ENCODE measurements around the gene CMKLR1. TPM values are rescaled to one million over a fixed set of nuclear protein-coding genes. Genes with fewer than 3 reads are reported as not detected.

CMKLR1 gene
- total and polyA plus RNA-seq, 2 donors (not counting 1 experiment from before 2014, with no cell fraction given) = 0.82 TPM; not detected in 1

DNA sequence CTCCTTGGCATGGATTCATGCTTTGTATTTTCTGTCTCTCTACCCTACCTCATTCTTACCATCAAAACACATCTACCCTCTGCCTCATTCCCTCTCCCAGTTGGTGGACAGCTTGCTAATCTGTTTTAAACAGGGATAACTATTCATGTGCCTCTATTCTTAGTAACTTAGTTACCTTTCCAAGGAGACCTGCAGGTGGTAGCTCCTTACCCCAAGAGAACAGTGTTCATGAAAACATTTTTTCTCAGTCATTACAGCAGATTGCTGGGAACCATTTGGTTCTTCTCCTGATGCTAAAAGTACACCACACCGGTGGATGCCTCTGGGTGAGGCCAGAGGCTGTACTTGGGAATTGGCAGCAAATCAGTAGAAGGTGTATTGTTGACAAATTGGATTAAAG lies 73.0 kb downstream of the CMKLR1 start:
- no peaks in the 10 kb centered on the region for H3K9me3 ChIP-seq (ENCODE audit: control insufficient read depth, insufficient read depth, low read depth, low read length)
- no peak overlapping the region for H3K4me3 ChIP-seq (replicated peaks in 1 of 4; ENCODE audit: control extremely low read depth in 1 of 4, insufficient read depth in 1 of 4, low read depth in 3 of 4, low read length in 4 of 4)
- no peaks in the 10 kb centered on the region for H3K4me1 ChIP-seq (ENCODE audit: control insufficient read depth, extremely low read depth, insufficient read depth, low read length)
- no peaks in the 10 kb centered on the region for H3K79me2 ChIP-seq (ENCODE audit: control insufficient read depth, insufficient read depth, low read length)
- H3K27me3 ChIP-seq (ENCODE audit: control insufficient read depth, insufficient read depth, low read length) = no peaks in the 10 kb centered on the region
- DNase-seq (ENCODE audit: low read depth in 2 of 2) = no peak
- TF ChIP-seq EZH2 (IDR thresholded peaks at IDR 0.05; ENCODE audit: low read length, missing control alignments) = no peak
- TF ChIP-seq, protein P1, sequence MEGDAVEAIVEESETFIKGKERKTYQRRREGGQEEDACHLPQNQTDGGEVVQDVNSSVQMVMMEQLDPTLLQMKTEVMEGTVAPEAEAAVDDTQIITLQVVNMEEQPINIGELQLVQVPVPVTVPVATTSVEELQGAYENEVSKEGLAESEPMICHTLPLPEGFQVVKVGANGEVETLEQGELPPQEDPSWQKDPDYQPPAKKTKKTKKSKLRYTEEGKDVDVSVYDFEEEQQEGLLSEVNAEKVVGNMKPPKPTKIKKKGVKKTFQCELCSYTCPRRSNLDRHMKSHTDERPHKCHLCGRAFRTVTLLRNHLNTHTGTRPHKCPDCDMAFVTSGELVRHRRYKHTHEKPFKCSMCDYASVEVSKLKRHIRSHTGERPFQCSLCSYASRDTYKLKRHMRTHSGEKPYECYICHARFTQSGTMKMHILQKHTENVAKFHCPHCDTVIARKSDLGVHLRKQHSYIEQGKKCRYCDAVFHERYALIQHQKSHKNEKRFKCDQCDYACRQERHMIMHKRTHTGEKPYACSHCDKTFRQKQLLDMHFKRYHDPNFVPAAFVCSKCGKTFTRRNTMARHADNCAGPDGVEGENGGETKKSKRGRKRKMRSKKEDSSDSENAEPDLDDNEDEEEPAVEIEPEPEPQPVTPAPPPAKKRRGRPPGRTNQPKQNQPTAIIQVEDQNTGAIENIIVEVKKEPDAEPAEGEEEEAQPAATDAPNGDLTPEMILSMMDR (conservative IDR thresholded peaks at IDR 0.05 in 1 of 2, IDR thresholded peaks at IDR 0.05 in 1 of 2; ENCODE audit: low read depth in 1 of 2, low read length in 2 of 2) = no peak
- H3K9ac ChIP-seq (ENCODE audit: insufficient read depth, low read length) = no peak overlapping the region
- no peak overlapping the region for H3K4me2 ChIP-seq (ENCODE audit: extremely low read depth, insufficient read depth, low read length)
- no peaks in the 10 kb centered on the region for H4K20me1 ChIP-seq (ENCODE audit: control insufficient read depth, extremely low read depth, insufficient read depth, low read length)
- no peaks in the 10 kb centered on the region for H3K36me3 ChIP-seq (ENCODE audit: control insufficient read depth, insufficient read depth, low read length)
- no peak overlapping the region for H2AFZ ChIP-seq (ENCODE audit: low read length)
- no peak overlapping the region for H3K27ac ChIP-seq (ENCODE audit: insufficient read depth, low read length)

DNA sequence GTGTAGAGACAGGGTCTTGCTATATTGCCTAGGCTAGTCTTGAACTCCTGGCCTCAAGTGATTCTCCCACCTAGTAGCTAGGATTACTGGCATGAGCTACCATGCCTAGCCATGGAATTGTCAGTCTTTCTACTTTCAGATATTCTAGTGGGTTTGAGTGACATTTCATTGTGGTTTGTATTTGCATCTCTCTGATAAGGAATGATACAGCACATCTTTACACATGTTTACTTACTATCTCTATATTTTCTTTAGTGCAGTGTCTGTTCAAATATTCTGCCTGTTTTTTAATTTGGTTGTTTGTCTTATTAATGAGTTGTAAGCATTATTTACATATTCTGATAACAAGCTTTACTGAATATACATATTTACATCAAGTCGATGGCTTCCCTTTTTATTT lies 73.6 kb downstream of the CMKLR1 start:
- H3K27ac ChIP-seq (ENCODE audit: insufficient read depth, low read length) = no peak overlapping the region
- H2AFZ ChIP-seq (ENCODE audit: low read length) = no peak overlapping the region
- no peaks in the 10 kb centered on the region for H3K4me1 ChIP-seq (ENCODE audit: control insufficient read depth, extremely low read depth, insufficient read depth, low read length)
- H4K20me1 ChIP-seq (ENCODE audit: control insufficient read depth, extremely low read depth, insufficient read depth, low read length) = no peaks in the 10 kb centered on the region
- TF ChIP-seq EZH2 (IDR thresholded peaks at IDR 0.05; ENCODE audit: low read length, missing control alignments) = no peak
- TF ChIP-seq, protein P1 (conservative IDR thresholded peaks at IDR 0.05 in 1 of 2, IDR thresholded peaks at IDR 0.05 in 1 of 2; ENCODE audit: low read depth in 1 of 2, low read length in 2 of 2) = no peak
- no peaks in the 10 kb centered on the region for H3K36me3 ChIP-seq (ENCODE audit: control insufficient read depth, insufficient read depth, low read length)
- no peak overlapping the region for H3K4me2 ChIP-seq (ENCODE audit: extremely low read depth, insufficient read depth, low read length)
- H3K4me3 ChIP-seq (replicated peaks in 1 of 4; ENCODE audit: control extremely low read depth in 1 of 4, insufficient read depth in 1 of 4, low read depth in 3 of 4, low read length in 4 of 4) = no peak overlapping the region
- no peak overlapping the region for H3K9ac ChIP-seq (ENCODE audit: insufficient read depth, low read length)
- H3K27me3 ChIP-seq (ENCODE audit: control insufficient read depth, insufficient read depth, low read length) = no peaks in the 10 kb centered on the region
- no peaks in the 10 kb centered on the region for H3K79me2 ChIP-seq (ENCODE audit: control insufficient read depth, insufficient read depth, low read length)
- H3K9me3 ChIP-seq (ENCODE audit: control insufficient read depth, insufficient read depth, low read depth, low read length) = no peaks in the 10 kb centered on the region
- no peak for DNase-seq (ENCODE audit: low read depth in 2 of 2)

DNA sequence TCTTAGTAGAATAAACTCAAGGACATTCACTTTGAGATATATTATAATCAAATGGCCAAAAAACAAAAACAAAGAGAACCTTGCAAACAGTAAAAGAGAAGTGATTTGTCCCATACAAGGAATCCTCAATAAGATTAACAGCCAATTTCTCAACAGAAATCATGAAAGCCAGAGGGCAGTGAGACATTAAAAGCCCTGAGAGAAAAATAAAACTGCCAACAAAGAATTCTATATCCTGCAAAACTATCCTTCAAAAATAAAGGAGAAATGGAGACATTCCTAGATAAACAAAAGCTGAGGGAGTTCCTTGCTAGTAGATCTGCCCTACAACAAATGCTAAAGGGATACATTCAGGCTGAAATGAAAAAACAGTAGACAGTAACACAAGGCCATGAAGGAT lies 78.1 kb downstream of the CMKLR1 start:
- Histone ChIP-seq H3K4me3 (replicated peaks in 1 of 4; ENCODE audit: control extremely low read depth in 1 of 4, insufficient read depth in 1 of 4, low read depth in 3 of 4, low read length in 4 of 4) (no peak overlapping the region), H3K27me3 (ENCODE audit: control insufficient read depth, insufficient read depth, low read length) (no peaks in the 10 kb centered on the region), H3K9me3 (ENCODE audit: control insufficient read depth, insufficient read depth, low read depth, low read length) (no peaks in the 10 kb centered on the region), H3K27ac (ENCODE audit: insufficient read depth, low read length) (no peak overlapping the region), H3K9ac (ENCODE audit: insufficient read depth, low read length) (no peak overlapping the region), H3K4me2 (ENCODE audit: extremely low read depth, insufficient read depth, low read length) (no peak overlapping the region), H4K20me1 (ENCODE audit: control insufficient read depth, extremely low read depth, insufficient read depth, low read length) (no peaks in the 10 kb centered on the region), H3K36me3 (ENCODE audit: control insufficient read depth, insufficient read depth, low read length) (no peaks in the 10 kb centered on the region), H3K79me2 (ENCODE audit: control insufficient read depth, insufficient read depth, low read length) (no peaks in the 10 kb centered on the region), H2AFZ (ENCODE audit: low read length) (no peak overlapping the region), H3K4me1 (ENCODE audit: control insufficient read depth, extremely low read depth, insufficient read depth, low read length) (no peaks in the 10 kb centered on the region)
- DNase-seq (ENCODE audit: low read depth in 2 of 2) = no peak
- TF ChIP-seq, protein P1 (conservative IDR thresholded peaks at IDR 0.05 in 1 of 2, IDR thresholded peaks at IDR 0.05 in 1 of 2; ENCODE audit: low read depth in 1 of 2, low read length in 2 of 2) = no peak
- no peak for TF ChIP-seq EZH2 (IDR thresholded peaks at IDR 0.05; ENCODE audit: low read length, missing control alignments)

Measured in fibroblast of lung (primary cell).